Stimulated activated CD8-positive, alpha-beta memory T cell treated with anti-CD3 and anti-CD28 coated beads, Interleukin-2, amount 100 ng/mL, for 1 hour (primary cell): ENCODE measurements around the gene AXIN1.
"Not testable (repeated sequence)": the region's sequence is repeated elsewhere in the genome, so short reads cannot be mapped to it uniquely, and the experiment has no call there.

Experiments used
- DNase-seq, 2 donors: peaks; one replicate each; pipeline ENCODE4 v3.0.0-alpha.2; 2020; ENCODE audit warnings: low read depth in 2 of 2

Gene AXIN1

DNA sequence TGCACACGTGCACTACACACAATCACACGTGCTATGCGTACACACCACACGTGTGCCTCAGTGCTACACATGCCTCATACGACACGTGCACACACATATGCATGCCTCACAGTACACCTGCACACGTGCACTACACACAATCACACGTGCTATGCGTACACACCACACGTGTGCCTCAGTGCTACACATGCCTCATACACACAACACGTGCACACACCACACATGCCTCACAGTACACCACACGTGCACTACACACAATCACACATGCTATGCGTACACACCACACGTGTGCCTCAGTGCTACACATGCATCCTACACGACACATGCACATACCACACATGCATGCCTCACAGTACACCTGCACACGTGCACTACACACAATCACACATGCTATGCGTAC lies 85.0 kb downstream of the AXIN1 start:
- DNase-seq = not testable (repeated sequence)

DNA sequence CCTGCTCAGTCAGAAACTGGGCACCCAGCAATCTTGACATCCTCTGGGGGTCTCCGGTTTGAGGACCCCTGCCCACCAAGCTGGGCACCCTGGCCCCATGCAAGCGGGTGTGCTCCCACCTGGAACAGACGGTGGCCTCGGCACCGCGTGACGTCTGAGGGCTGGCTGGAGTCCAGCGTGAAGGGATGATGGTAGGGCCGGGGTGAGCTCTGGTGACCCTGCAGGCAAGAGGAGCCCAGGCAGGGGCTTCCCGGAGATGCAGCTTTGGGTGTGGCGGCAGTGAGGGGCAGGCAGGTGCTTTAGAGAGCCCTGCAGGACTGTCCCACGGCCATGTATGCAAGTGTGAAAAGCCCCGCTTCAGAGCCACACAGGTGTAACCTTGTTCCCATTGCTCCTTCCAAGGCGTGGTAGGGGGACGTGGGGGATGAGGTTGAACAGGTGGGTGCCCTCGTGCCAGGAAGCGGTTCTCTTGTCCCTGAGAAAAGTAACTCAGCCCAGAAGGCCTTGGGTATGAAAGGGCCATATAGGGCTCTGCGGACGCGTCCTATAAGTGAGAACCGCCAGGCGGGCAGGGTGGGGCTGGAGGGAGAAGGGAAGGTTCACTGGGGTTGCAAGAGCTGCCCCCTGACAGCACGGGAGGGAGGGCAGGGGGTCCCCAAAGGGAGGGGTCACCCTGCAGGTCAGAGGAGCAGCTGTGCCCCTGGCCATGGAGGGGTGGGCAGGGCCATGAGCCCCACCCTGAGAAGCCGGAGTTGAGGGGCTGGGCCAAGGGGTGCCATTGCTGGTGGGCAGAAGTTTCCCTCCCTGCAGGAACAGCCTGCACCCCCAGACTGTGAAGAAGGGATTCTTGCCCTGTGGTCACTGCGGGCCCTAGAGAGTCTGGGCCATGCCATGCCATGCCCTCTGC lies 86.0 kb downstream of the AXIN1 start:
- no peak for DNase-seq

DNA sequence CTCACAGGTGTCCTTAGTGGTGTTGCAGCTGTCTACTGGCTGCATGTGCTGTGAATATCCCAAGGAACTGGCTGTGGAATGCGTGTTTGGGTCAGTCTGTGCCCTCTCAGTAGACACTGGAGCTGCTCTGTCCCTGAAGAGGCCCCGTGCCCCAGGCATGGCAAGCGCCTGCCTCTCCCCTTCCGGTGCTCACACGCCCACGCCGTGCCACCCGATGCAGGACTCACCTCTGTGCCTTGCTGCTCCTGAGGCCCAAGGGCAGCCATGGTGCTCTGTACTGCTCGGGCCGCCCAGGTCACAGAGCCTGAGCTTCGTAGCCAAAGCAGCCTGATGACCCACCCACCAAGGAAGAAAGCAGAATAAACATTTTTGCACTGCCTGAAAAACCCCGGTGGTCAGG lies 86.8 kb downstream of the AXIN1 start:
- DNase-seq = no peak

- no peak for DNase-seq
Observed at GRCh38 chr16:265002-265529, 87.5 kb downstream of the AXIN1 start.

GRCh38 chr16:264440-264951 lies 88.0 kb downstream of the AXIN1 start:
- no peak for DNase-seq

DNA sequence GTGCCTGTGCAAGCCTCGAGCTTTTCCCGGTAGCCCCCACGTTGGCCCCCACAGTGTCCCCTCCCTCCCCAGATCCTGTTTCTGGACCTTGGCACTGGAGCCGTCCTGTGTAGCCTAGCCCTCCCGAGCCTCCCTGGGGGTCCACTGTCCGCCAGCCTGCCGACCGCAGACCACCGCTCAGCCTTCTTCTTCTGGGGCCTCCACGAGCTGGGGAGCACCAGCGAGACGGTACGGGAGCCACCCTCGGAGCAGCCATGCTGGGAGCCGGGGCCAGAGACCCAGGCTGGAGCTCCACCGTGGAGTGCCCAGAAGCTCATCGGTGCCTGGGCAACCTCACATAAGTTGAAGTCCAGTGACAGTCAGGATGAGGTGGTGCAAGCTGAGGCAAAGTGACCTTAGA lies 88.6 kb downstream of the AXIN1 start:
- DNase-seq = no peak

GRCh38 chr16:263182-263774 lies 89.2 kb downstream of the AXIN1 start:
- no peak for DNase-seq

DNA sequence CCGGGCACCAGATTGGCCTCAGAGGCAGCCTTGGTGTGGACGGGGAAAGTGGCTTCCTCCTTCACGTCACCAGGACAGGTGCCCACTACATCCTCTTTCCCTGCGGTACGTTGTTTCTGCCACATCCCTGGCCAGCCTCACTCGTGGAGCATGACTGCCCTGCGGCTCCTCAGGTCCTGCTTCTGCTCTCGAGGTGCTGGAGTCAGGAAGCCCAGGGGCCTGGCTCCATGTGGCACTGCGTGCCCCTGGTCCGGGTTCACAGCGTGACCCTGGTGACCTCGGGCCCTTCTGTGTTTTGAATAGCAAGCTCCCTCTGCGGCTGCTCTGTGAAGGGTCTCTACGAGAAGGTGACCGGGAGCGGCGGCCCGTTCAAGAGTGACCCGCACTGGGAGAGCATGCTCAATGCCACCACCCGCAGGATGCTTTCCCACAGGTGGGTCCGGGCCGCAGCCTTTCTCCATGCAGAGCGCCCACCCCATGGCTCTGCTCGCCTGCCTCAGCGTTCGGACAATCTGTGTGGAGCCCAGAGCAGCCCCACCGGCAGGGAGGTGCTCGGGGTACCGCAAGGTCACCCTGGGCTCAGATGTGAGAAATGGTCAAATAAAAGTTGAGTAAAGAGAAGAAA lies 90.3 kb downstream of the AXIN1 start:
- DNase-seq = no peak

DNA sequence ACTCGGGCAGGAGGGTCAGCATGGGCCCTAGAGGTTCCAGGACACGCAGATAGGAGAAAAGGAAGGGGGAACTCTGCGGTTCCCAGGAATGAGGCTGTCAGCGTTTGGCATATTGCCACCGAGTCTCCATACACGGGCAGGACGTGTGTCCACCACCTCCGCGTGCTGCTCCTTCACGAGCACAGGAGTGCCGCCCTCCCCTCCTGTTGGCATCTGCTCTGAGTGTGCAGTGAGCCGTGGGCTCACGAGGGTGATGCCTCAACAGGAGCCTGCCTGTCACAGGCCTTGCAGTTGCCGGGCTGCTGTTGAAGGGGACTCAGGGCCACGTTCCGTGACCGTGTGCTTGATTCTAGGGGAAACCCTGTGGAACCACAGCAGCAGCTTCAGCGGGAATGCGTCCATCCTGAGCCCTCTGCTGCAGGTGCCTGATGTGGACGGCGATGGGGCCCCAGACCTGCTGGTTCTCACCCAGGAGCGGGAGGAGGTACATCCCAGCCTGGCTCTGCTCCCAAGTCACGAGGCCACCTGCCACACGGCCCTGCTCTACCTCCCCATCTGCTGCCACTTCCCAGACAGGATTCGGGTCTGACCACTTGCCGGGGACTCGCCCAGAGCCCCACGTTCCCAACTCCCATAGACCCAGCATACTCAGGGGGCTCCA lies 91.4 kb downstream of the AXIN1 start:
- DNase-seq = no peak

- DNase-seq = no peak
Observed at GRCh38 chr16:260326-260725, 92.2 kb downstream of the AXIN1 start.

- no peak for DNase-seq
Observed at GRCh38 chr16:259814-260253, 92.7 kb downstream of the AXIN1 start.

- no peak for DNase-seq
Observed at GRCh38 chr16:259226-259625, 93.3 kb downstream of the AXIN1 start.

- DNase-seq = not testable (repeated sequence)
Observed at GRCh38 chr16:258091-258490, 94.4 kb downstream of the AXIN1 start.

DNA sequence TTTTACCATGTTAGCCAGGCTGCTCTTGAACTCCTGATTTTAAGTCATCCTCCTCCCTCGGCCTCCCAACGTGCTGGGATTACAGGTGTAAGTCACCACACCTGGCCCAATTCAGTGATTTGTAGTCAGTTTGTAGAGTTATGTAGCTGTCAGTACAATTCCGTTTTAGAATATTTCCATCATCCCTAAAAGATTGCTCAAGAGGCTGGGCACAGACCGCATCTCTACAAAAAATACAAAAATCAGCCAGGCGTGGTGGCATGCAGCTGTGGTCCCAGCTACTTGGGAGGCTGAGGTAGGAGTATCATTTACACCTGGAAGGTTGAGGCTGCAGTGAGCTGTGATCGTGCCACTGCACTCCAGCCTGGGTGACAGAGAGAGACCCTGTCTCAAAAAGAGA lies 97.3 kb downstream of the AXIN1 start:
- DNase-seq = no peak

DNA sequence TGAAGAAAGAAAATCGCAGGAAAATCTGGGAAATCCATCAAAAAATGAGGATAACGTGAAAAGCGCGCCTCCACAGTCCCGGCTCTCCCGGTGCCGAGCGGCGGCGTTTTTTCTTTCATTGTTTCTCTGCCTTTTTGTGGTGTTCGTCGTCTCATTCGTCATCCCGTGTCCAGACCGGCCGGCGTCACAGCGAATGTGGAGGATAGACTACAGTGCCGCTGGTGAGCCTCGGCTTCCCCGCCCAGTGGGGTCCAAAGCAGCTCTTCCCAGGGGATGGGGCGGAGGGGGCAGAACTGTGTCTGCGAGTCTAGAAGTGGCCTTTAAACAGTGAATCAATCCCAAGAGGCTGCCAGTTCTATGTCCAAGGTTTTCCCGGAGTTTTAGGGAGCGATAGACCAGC lies 98.1 kb downstream of the AXIN1 start:
- no peak for DNase-seq

GRCh38 chr16:253833-254232 lies 98.7 kb downstream of the AXIN1 start:
- DNase-seq = no peak

DNA sequence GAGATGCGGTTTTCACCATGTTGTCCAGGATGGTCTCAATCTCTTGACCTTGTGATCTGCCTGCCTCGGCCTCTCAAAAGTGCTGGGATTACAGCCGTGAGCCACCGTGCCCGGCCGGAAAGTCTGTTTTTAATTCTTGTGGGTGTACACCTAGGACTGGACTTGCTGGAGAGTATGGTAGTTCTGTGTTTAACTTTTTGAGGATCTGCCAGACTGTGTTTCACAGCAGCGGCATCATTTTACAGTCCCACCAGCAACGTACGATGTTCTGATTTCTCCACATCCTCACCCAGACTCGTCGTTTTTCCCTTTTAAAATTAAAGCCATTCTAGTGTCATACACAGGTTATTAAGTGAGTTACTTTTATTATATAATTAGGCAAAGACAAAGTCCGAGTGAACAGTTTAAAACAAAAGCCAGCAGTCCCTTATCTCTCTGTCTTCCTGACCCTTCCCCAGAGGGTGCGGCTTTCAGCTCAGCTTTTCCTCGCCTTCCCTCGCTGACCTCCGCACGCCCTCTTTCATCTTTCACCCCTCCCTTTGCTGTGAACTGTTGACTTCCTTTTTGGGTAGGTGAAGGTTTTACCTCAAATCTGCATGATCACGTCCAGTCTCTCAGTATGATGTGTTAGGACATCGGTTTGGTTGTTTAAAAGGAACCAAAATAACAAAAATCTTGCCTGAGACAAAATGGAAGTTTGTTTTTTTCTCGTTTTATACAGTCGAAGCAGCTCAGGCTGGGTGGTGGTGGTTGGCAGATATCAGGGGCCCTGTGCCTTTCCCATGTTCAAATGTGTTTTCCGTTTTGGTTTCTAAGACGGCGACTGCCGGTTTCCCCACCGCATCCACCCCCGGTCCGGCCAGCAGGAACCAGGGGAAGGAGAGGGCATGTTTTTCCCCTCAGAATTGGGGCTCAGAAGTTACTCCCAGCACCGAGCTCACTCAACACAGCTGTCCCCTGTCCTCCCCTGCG lies 99.9 kb downstream of the AXIN1 start:
- no peak for DNase-seq

DNA sequence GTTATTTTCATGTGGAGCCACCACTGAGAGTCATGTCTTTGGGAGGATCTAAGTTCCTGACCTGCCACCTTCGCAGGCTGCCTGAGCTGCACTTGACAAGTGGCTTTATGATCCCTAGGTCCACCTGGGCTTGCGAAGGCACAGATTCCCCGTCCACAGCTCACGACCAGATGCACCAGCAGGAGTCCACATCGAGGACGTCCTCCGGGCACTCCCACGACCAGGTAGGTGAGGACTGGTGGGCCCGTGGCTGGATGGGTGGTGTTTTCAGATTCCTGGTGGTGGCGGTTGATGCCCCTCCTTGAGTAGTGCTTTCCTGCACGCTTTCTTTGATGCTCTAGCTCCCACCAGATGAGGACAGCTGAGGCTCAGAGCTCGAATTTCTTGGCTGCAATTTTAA lies 103.1 kb downstream of the AXIN1 start:
- DNase-seq = no peak

DNA sequence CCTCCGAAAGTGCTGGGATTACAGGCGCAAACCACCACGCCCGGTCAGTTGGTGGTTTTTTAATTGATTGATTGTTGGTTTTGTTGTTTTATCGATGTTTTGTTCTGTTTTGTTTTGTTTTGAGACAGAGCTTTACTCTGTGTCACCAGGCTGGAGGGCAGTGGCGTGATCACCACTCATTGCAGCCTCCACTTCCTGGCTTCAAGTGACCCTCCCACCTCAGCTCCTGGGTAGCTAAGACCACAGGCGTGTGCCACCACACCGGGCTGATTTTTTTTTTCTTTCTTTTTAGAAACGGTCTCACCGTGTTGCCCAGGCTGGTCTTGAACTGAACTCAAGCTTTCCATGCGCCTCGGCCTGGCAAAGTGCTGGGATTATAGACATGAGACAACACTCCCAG lies 105.5 kb downstream of the AXIN1 start:
- no peak for DNase-seq

- DNase-seq = no peak
Observed at GRCh38 chr16:245105-245504, 107.4 kb downstream of the AXIN1 start.

GRCh38 chr16:243348-243747 lies 109.2 kb downstream of the AXIN1 start:
- no peak for DNase-seq
